A549 (cell line): ENCODE results near the gene BCL2.

Source experiments
- BHLHE40 ChIP-seq: IDR thresholded peaks from 2 replicates; pipeline ENCODE4 v1.6.1; 2012; ENCODE audit warnings: low read depth, low read length, inconsistent platforms
- CEBPB ChIP-seq, 2 experiments: fragments of >200 bp in 1 of 2; sonication (Bioruptor Twin) in 1 of 2; formaldehyde crosslinking in 1 of 2; IDR thresholded peaks; 2 replicates each; pipeline ENCODE4 v1.6.1; 2012 to 2016
- CTCF ChIP-seq: fragments of >200 bp; sonication (Bioruptor Twin); formaldehyde crosslinking; IDR thresholded peaks from 3 replicates; pipeline ENCODE4 v1.5.1; 2016
- EHMT2 ChIP-seq: fragments of 200-600 bp; sonication (generic); IDR thresholded peaks from 2 replicates; pipeline ENCODE4 v1.6.1; 2016; ENCODE audit warnings: antibody characterized with exemption, low read depth, mild to moderate bottlenecking, moderate library complexity
- EP300 ChIP-seq, 2 experiments: fragments of >200 bp; sonication (Bioruptor Twin); formaldehyde crosslinking; IDR thresholded peaks; 2 replicates in 1 of 2; 3 replicates in 1 of 2; pipeline ENCODE4 v1.6.1; 2016 to 2017
- JUNB ChIP-seq: fragments of >200 bp; sonication (Bioruptor Twin); formaldehyde crosslinking; IDR thresholded peaks from 2 replicates; pipeline ENCODE4 v1.6.1; 2016
- NR3C1 ChIP-seq: fragments of >200 bp; sonication (Bioruptor Twin); formaldehyde crosslinking; IDR thresholded peaks from 3 replicates; pipeline ENCODE4 v1.6.1; 2017
- RARB ChIP-seq: fragments of 250-450 bp; sonication (Bioruptor Pico); IDR thresholded peaks from 2 replicates; pipeline ENCODE4 v1.8.0; 2021; ENCODE audit warnings: mild to moderate bottlenecking, moderate library complexity
- ZFP36 ChIP-seq: fragments of 450-650 bp; IDR thresholded peaks from 2 replicates; pipeline ENCODE4 v1.6.1; 2014; ENCODE audit warnings: borderline replicate concordance; ENCODE audit not compliant: partially characterized antibody

- TF ChIP-seq EP300 (IDR thresholded peaks at IDR 0.05) (no peak), CTCF (no peak), EHMT2 (no peak), RARB (CRISPR knock-in tag) (no peak), JUNB (no peak), ZFP36 (no peak), CEBPB (IDR thresholded peaks at IDR 0.05) (no peak), BHLHE40 (no peak), NR3C1 (no peak)
Measured at GRCh38 chr18:63263444-63263843, 56.1 kb downstream of the BCL2 start.
